CD4-positive, alpha-beta T cell treated with Interleukin-15 for 1 hour (primary cell): Measurements from ENCODE around the gene ADK.
"Not testable (repeated sequence)": the region's sequence is repeated elsewhere in the genome, so short reads cannot be mapped to it uniquely, and the experiment has no call there.

ENCODE experiments used
- DNase-seq: peaks from one replicate; pipeline ENCODE4 v3.0.0-alpha.2; 2020

ADK gene

DNA sequence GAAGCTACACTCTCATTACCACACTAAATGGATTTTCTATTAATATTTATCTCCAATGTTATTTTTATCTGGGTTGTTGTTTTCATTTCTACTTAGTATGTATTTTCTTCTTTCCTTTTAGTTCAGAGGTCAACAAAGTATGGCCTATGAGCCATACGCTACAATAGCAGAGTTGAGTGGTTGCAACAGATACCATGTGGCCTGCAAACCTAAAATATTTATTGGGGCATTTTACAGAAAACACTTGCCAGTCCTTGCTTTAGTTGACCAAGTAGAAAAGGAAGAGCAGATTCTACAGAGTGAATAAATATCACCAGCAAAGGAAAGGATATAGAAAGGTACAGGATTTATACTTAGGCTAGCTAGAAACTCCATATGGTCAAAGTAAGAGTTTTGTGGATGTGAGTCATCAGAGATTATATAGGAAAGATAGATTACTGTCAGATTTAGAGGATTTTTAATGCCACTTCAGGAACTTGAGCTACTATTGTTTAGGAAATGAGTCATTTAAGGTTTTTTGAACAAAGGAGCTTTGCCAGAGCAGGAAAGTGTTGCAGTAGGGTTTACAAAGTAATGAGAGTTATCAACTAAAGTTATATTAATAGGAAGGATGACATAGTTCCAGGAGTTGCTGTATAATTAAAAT, 352.1 kb downstream of the ADK start:
- no peak for DNase-seq

DNA sequence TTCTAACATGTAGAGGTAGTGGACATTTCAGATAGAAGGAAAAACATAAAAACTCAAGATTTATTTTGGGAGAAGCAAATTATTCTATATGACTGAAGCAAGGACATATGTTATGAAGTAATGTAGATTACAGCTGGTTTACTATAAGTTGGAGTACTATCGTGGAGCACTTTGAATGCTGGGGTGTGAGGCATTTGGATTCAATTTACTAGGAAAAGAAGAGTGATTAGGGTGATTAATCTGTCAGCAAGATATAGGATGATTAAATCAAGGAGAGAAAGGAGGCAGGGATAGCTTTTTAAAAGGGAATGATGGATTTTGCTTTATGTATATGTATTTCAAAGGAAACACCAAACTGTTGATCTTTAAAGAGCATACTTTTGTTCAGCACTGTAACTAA, 356.9 kb downstream of the ADK start:
- no peak for DNase-seq

DNA sequence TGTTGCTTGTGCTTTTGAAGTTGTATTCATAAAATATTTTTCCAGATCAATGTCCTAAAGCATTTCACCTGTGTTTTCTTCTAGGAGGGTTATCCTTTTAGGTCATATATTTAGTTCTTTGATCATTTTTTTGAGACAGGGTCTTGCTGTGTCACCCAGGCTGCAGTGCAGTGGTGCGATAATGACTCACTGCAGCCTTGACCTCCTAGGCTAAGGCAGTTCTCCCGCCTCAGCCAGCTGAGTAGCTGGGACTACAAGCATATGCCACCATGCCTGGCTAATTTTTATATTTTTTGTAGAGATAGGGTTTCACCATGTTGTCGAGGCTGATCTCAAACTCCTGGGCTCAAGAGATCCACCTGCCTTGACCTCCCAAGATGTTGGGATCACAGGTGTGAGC, 359.6 kb downstream of the ADK start:
- DNase-seq = no peak

DNA sequence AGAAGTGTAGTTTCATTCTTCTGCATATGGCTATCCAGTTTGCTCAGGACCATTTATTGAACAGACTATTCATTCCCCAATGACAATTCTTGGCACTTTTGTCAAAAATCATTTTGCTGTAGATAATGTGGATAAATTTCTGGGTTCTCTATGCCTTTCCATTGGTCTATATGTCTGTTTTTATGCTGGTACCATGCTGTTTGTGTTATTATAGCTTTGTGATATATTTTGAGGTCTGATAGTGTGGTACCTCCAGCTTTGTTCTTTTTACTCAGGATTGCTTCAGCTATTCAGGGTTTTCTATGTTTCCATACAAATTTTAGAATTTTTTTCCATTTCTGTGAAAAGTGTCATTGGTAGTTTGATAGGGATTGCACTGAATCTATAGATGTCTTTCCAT, 360.0 kb downstream of the ADK start:
- no peak for DNase-seq

DNA sequence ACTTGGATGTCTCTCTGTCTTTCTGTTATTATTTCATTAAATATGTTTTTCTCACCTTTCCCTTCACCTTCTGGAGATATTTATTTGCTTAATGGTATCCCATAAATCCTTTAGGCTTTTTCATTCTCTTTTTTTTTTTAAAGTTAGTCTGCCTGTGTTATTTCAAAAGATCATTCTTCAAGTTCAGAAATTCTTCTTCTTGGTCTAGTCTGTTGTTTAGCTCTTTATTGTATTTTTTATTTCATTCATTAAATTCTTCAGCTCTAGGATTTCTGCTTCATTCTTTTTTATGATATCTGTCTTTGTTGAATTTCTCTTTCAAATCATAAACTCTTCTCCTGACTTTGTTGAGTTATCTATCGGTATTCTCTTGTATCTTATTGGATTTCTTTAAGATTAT, 363.3 kb downstream of the ADK start:
- no peak for DNase-seq

DNA sequence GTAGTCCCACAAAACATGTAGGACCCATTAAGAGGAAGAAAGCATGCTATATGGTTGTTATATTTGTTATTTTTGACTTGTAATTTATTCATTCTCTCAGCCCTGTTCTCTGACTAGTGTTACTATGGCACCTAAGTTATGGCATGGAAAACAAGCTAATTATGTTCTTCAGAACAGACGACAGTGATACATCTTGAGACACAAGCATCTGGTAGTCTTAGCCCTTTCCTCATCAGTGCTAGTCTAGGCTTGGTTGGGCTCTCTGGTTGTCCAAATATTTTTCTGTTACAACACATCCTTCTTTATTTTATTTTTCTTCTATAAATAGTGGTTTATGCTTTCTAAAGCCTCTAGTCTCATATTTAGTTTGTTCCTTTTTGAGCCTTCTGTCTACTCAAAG, 367.0 kb downstream of the ADK start:
- DNase-seq = no peak

DNA sequence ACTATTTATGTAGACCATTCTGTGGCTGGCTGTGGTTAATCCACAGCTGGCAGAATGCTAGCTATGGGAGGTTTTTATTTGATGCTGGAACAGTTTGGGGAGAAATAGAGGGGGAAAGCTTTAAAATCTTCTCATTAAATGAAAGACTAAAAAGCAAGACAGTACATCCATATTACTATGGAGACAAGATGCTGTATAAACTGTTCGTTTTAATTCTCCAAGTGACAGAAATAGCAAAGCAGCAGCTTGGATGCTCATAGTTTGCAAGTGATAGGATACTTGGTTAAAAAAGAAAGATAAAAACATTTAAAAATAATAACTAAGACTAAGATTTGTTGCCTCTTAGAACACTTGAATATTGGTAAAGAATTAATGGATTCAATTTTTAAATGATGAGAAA, 370.5 kb downstream of the ADK start:
- no peak for DNase-seq

DNA sequence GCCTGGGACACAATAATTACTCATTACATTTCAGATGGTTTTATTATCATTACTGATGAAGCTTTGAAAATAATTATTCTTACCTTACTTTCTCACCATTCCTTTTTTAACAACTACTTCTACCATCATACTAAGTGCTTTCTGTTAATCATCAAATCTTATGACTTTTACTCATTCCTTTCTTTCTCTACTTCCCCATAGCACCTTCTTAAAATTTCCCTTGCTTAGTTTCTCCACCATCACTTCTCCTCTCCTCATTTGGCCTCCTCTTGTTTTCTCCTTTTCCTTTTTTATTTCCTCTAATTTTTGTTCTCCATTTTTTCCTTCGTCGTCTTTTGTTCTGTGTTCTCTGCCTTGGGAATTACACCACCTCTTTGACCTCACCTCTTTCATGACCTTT, 372.2 kb downstream of the ADK start:
- no peak for DNase-seq

DNA sequence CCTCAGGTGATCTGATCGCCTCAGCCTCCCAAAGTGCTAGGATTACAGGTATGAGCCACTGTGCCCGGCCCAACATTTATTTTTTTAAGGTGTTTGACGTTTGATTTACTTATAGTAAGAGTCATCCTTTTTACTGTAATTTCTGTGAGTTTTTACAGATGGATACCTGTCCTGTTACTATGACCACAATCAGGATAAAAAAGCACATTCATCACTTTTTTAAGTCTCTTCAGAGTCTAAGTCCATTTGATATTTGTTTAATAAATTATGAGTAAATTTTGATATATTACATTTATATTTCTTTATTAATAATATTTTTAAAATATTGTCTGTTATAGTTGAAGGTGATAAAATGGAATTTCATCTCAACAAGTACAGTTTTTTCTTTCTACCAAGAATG, 374.9 kb downstream of the ADK start:
- DNase-seq = no peak

DNA sequence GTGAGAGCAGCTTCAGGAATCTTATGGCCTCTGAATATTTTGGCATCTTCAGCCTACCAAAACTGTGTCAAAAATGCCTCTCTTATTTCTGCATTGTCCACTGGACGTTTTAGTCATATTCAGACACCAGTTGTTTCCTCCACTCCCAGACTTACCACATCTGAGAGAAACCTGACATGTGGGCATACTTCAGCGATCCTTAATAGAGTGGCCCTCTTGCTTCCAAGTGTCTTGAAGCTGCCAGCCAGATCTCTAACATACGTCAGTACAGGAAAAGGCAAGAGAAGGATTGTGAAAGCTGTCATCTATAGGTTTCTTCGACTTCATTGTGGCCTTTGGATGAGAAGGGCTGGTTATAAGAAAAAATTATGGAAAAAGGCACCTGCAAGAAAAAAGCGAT, 376.6 kb downstream of the ADK start:
- DNase-seq = not testable (repeated sequence)

DNA sequence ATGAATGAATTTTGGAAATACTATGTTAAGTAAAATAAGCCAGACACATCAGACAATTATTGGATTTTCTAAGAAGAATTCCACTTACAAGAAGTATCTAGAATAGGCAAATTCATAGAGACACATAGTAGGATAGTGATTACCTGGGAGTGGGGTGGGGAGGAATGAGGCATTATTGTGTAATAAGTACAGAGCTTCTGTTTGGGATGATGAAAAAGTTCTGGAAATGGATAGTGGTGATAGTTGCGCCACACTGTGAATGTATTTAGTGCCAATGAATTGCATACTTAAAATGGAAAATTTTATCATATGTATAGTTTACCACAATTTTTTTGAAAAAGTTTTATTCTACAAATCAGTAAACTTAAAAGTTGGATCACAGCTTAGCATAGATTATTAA, 378.2 kb downstream of the ADK start:
- DNase-seq = no peak

DNA sequence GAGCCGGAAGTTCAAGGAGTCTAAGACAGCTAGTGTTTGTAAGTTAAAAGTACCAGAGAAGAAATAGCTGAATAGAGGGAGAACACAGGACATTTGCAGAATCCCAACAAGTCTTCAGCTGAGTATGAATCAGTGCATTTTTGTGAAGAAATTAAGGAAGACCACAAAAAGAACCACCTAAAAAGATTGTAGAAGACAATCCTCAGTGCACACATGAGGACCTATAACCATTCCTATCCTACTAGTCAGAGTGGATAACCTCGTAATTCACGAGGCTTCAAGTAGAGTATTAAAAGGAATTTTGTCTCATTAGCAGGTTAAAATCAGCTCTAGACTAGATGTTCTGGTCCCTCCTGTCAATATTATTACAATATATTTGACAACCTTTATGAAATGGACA, 380.0 kb downstream of the ADK start:
- no peak for DNase-seq

DNA sequence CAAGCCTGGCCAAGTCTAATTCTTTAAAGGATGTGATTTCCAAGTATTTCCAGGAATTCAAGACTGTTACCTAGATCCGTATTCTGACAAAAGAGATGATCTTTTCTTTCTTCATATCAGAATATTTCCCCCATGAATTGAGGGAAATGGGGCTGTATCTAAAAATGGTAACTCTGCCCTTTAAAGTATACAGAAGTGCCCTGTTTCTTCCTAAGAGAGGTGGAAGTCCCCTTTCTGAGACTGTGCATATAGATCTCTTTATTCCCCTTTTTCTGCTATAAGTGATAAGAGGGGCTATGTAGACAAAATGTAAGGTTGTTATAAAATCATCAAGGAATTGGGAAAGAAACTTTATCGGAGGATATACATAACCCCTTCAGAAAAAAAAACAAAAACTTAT, 388.3 kb downstream of the ADK start:
- DNase-seq = no peak

DNA sequence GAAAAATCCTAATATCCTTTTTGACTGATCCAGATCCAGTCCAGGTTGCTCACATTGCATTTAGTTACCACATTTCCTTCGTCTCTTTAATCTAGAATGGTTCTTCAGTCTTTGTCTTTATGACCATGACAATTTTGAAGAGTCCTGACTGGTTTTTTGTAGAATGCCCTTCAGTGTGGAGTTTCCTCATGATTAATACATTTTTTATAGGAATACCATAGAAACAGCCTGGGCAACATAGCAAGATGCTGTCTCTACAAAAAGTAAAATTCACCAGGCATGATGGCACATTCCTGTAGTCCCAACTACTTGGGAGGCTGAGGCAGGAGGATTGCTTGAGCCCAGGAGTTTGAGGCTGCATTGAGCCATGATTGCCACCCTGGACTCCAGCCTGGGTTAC, 390.4 kb downstream of the ADK start:
- no peak for DNase-seq

DNA sequence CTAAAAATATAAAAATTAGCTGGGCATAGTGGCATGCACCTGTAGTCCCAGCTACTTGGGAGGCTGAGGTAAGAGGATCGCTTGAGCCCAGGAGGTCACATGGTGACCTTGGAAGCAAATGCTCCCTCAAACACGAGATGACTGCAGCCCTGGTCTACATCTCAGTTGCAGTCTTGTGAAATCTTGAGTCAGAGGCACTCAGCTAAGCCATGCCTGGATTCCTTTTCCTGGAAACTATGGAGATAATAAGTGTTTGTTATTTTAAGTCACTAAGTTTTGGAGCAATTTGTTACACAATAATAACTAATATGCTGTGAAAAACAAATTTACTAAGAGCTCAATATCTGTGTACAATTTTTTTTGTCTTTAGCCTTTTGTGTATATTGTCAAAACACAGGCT, 391.1 kb downstream of the ADK start:
- DNase-seq = no peak

DNA sequence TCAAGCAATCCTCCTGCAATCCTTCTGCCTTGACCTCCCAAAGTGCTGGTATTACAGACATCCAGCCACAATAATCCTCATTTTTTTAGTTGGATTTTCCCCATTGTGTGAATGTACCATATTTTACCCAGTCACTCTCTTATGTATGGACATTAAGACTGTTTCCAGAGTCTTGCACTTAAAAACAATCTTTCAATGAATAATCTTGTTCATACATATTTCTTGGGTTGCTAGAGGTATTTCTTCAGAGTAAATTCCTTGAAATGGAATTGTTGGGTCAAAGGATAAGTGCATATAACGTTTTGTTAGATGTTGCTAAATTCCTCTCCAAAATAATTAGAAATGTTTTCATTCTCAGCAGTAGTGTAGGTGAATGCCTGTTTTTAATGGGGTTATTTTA, 392.3 kb downstream of the ADK start:
- no peak for DNase-seq

DNA sequence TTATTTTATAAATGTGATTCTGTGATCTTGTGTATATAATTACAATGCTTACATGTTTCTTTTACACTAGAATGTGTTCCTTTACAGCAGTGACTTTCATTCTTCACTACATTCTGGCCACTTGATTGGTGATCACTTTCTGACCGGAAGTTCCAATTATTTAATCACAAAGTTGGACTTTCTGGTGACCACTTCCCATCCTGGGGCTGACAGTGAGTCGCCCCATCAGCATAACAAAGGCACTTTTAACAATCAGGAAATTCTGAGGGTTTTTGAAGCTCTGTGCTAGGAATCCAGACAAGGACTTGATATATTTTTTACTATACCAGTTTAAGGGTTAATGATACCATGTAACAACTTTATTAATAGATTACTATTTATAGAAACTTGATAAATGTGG, 393.1 kb downstream of the ADK start:
- DNase-seq = no peak

DNA sequence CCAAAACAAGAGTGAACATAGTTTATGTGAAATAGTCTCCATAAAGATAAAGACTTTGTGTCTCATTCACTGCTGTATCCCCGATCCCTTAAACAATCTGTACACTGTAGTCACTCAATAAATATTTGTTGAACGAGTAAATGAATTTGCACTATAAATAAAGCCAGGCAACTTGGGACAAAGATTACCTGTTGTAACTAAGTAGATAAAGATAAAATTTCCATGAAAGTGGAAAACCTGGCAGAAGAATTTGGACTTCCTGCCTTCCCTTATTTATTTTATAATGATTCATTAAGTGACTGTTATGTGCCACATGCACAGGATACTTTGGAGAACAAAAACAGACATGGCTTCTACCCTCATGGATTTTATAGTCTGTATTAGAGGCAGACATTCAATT, 397.7 kb downstream of the ADK start:
- DNase-seq = no peak

DNA sequence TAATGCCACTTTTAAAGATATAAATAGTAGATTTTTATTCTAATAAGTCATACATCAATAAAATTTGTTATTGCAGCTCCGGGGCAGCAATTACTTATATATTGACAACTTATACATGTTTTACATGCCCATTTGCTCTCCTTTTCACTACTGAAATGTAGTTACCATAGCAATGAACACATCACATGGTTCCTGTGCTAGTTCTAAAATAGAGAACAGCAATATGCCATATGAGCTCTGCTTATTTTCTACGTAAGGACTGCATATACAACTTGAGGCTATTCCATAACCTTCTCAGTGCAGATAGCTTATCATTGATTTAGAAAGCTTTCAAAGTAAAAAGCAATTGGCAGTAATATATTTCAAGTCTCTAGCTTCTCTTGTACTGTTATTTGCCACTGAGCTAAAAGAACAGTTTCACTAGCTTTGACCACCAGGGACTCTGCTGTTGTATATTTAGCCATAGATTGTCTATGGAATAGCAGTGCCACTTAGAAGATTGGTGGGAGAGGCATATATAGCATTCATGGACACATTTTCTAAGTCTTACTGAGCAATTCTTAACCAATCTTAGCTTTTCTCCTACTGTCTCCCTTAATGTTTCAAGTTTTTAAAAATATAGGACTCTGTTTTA, 405.2 kb downstream of the ADK start:
- no peak for DNase-seq

DNA sequence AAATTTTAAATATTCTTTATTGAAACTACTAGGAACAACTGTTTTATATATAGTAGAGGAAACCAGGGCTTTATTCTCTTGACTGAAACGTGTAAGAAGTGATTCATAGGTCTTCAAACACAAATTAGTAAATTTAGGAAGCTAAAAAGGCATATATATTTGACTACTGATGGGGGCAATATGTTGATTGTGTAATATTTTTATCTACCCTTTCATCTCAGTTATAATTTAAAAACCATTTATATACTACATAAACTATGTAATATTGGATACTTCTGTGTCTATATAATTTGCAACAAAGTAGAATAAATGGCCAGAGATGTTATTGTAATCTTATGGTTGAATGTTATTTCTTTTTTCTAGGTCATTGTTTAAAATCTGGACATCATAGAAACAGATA, 406.1 kb downstream of the ADK start:
- no peak for DNase-seq

DNA sequence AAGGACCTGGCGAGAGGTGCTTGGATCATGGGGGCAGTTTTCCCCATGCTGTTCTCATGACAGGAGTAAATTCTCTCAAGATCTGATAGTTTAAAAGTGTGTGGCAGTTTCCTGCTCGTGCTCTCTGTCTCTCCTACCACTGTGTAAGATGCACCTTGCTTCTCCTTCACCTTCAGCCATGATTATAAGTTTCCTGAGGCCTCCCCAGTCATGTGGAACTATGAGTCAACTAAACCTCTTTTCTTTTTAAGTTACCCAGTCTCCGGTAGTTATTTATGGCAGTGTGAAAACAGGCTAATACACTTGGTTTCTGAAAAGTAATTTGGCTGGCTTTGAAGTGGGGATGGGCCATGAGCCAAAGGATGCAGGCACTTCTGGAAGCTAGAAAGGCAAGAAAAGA, 407.4 kb downstream of the ADK start:
- no peak for DNase-seq

DNA sequence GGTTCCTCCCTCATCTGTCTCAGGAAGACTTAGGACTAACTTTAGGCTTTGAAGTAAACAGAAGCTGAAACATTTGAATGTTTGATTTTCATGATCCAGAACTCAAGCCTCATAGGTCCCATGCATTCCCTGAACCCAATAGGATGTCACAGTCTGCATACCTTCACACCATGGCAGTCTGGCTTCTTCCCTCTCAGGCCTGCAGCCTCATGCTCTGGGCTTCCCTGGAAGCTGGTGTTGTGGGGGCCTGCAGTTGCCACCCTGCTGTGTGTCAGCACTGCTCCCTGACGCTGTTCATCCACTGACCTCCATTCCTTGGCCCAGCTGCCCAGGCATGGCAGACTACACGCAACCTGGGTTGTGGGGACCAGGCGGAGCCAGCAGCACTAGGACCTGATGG, 407.9 kb downstream of the ADK start:
- no peak for DNase-seq

DNA sequence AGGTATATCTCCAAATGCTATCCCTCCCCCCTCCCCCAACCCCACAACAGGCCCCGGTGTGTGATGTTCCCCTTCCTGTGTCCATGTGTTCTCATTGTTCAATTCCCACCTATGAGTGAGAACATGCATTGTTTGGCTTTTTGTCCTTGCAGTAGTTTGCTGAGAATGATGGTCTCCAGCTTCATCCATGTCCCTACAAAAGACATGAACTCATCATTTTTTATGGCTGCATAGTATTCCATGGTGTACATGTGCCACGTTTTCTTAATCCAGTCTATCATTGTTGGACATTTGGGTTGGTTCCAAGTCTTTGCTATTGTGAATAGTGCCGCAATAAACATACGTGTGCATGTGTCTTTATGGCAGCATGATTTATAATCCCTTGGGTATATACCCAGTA, 417.9 kb downstream of the ADK start:
- DNase-seq = not testable (repeated sequence)

DNA sequence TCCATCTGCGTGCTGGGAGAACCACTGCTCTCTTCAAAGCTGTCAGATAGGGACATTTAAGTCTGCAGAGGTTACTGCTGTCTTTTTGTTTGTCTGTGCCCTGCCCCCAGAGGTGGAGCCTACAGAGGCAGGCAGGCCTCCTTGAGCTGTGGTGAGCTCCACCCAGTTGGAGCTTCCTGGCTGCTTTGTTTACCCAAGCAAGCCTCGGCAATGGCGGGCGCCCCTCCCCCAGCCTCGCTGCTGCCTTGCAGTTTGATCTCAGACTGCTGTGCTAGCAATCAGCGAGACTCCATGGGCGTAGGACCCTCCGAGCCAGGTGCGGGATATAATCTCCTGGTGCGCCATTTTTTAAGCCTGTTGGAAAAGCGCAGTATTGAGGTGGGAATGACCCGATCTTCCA, 422.5 kb downstream of the ADK start:
- DNase-seq = not testable (repeated sequence)

DNA sequence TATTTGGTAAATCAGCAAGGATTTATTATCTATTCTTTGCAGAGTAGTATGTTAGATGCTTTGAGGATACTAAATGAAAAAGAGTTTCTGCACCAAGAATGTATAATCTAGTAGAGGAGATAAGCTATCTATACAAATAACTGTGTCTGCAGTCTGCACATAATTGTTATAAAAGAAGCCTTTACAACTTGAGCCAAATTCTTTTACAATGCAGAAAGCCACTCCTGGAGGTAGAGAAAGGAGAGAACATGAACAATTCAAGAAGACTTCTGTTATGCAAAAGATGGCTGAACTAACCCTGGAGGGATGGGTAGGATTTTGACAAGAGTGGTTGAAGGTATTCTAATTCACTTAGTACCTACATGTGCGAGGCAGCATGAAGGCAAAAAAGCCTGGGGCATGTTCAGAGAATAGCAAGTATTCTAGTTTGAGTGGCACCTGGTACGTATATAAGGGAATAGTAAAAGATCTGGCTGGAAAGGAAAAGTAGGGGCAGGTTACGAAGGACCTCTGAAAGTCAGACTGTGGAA, 424.2 kb downstream of the ADK start:
- DNase-seq = no peak
